Stimulated activated CD8-positive, alpha-beta memory T cell treated with anti-CD3 and anti-CD28 coated beads, Interleukin-12 subunit alpha, Interleukin-12 subunit beta, amount 100 ng/mL, for 24 hours (primary cell): ENCODE results near the gene FOXP1.
A peak's percentile ranks its signal among the peaks of the same experiment; 100 is the strongest.

Experiments
- DNase-seq: peaks from one replicate; pipeline ENCODE4 v3.0.0-alpha.2; 2020; ENCODE audit errors: extremely low read depth

The FOXP1 gene

GRCh38 chr3:71586810-71587242 is 3.3 kb upstream of the FOXP1 start:
- no peak for DNase-seq

- DNase-seq: no peak
These were observed 2.6 kb upstream of the FOXP1 start for GRCh38 chr3:71585887-71586809.

- no peak for DNase-seq
These were observed 1.6 kb upstream of the FOXP1 start for GRCh38 chr3:71585131-71585530.

- DNase-seq: peak; percentile 44
These were observed 975 bp upstream of the FOXP1 start for GRCh38 chr3:71584394-71585011.

GRCh38 chr3:71582612-71583565 is 639 bp downstream of the FOXP1 start:
- peak; percentile 48 for DNase-seq

- peak; percentile 14 for DNase-seq
These were observed 1.4 kb downstream of the FOXP1 start for GRCh38 chr3:71582036-71582611.

- DNase-seq: no peak
These were observed 2.0 kb downstream of the FOXP1 start for GRCh38 chr3:71581457-71582035.

GRCh38 chr3:71580636-71581456 is 2.7 kb downstream of the FOXP1 start:
- no peak for DNase-seq

- DNase-seq: no peak
These were observed 3.6 kb downstream of the FOXP1 start for GRCh38 chr3:71579935-71580406.

- DNase-seq: no peak
These were observed 4.1 kb downstream of the FOXP1 start for GRCh38 chr3:71579326-71579934.

- DNase-seq: no peak
These were observed 5.3 kb downstream of the FOXP1 start for GRCh38 chr3:71578054-71578751.

GRCh38 chr3:71577011-71577410 is 6.5 kb downstream of the FOXP1 start:
- no peak for DNase-seq

- DNase-seq: no peak
These were observed 8.1 kb downstream of the FOXP1 start for GRCh38 chr3:71575433-71575832.

GRCh38 chr3:71573181-71573580 is 10.3 kb downstream of the FOXP1 start:
- no peak for DNase-seq

- no peak for DNase-seq
These were observed 13.0 kb downstream of the FOXP1 start for GRCh38 chr3:71570546-71570945.

- no peak for DNase-seq
These were observed 15.3 kb downstream of the FOXP1 start for GRCh38 chr3:71568207-71568606.

- DNase-seq: no peak
These were observed 16.8 kb downstream of the FOXP1 start for GRCh38 chr3:71566776-71567175.

GRCh38 chr3:71565976-71566375 is 17.6 kb downstream of the FOXP1 start:
- no peak for DNase-seq

- DNase-seq: no peak
These were observed 18.2 kb downstream of the FOXP1 start for GRCh38 chr3:71565316-71565715.
